Measurements from ENCODE around the gene RCAN2. TPM values are rescaled to one million over a fixed set of nuclear protein-coding genes. Genes with fewer than 3 reads are reported as not detected.
"Not testable (repeated sequence)": the region's sequence is repeated elsewhere in the genome, so short reads cannot be mapped to it uniquely, and the experiment has no call there.

RCAN2 gene
- total RNA-seq, 1 experiment from 2014 or later, result not detected

- Mint-ChIP-seq H3K4me3 (ENCODE audit: unreplicated experiment) (no peak overlapping the region), H3K27me3 (ENCODE audit: insufficient read depth, unreplicated experiment) (peaks cover 3% of the 10 kb centered on the region), H3K4me1 (ENCODE audit: low read depth, unreplicated experiment) (no peaks in the 10 kb centered on the region), H3K27ac (ENCODE audit: unreplicated experiment) (no peak overlapping the region), H3K9me3 (ENCODE audit: unreplicated experiment) (no peaks in the 10 kb centered on the region), H3K36me3 (ENCODE audit: insufficient read depth, unreplicated experiment) (no peaks in the 10 kb centered on the region)
- no peak for DNase-seq
- intact Hi-C loops (cut with micrococcal nuclease; ENCODE audit: unreplicated experiment), result no loop called here
- ChIA-PET CTCF (no interaction called here), POLR2A (no interaction called here)
- TF ChIP-seq, protein P1, sequence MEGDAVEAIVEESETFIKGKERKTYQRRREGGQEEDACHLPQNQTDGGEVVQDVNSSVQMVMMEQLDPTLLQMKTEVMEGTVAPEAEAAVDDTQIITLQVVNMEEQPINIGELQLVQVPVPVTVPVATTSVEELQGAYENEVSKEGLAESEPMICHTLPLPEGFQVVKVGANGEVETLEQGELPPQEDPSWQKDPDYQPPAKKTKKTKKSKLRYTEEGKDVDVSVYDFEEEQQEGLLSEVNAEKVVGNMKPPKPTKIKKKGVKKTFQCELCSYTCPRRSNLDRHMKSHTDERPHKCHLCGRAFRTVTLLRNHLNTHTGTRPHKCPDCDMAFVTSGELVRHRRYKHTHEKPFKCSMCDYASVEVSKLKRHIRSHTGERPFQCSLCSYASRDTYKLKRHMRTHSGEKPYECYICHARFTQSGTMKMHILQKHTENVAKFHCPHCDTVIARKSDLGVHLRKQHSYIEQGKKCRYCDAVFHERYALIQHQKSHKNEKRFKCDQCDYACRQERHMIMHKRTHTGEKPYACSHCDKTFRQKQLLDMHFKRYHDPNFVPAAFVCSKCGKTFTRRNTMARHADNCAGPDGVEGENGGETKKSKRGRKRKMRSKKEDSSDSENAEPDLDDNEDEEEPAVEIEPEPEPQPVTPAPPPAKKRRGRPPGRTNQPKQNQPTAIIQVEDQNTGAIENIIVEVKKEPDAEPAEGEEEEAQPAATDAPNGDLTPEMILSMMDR (IDR thresholded peaks at IDR 0.05; ENCODE audit: insufficient read depth in 1 of 2, low read depth in 1 of 2, low read length in 1 of 2, severe bottlenecking in 1 of 2, unreplicated experiment in 1 of 2), result no peak
- no peaks in the 10 kb centered on the region for H3K27me3 ChIP-seq (replicated peaks; ENCODE audit: control insufficient read depth, insufficient read depth, low read length)
- H3K36me3 ChIP-seq (ENCODE audit: control insufficient read depth, insufficient read depth, low read length), result no peaks in the 10 kb centered on the region
- no peak overlapping the region for H3K4me3 ChIP-seq (ENCODE audit: low read depth, low read length)
- no peaks in the 10 kb centered on the region for H3K4me1 ChIP-seq
- peaks cover 2% of the 10 kb centered on the region; the same call in 1 of the 2 replicates for H3K9me3 ChIP-seq
- no TSS peak for BruUV-seq (replicated peaks)
Measured at GRCh38 chr6:46407776-46408530, 83.3 kb downstream of the RCAN2 start.

DNA sequence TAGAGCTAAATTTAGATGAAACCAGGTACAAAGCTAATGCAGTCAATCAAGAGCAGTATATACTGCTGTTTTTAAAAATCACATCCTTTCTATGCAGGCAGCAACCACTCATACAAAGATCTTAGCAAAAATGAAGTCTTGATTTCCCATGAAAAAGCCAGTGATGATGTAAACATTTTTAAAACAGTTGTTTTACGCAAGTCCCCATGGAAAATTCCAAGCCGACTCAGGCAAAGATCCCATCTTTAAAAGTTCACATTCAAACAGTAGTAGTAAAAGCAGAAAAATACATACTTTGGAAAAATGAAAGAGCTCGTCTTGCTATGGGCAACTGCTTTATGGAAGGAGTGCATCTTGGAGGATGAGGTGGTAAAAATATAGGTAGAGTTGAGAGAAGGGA, 84.0 kb downstream of the RCAN2 start:
- BruUV-seq (replicated peaks), result no TSS peak
- POLR2A ChIA-PET, result no interaction called here

DNA sequence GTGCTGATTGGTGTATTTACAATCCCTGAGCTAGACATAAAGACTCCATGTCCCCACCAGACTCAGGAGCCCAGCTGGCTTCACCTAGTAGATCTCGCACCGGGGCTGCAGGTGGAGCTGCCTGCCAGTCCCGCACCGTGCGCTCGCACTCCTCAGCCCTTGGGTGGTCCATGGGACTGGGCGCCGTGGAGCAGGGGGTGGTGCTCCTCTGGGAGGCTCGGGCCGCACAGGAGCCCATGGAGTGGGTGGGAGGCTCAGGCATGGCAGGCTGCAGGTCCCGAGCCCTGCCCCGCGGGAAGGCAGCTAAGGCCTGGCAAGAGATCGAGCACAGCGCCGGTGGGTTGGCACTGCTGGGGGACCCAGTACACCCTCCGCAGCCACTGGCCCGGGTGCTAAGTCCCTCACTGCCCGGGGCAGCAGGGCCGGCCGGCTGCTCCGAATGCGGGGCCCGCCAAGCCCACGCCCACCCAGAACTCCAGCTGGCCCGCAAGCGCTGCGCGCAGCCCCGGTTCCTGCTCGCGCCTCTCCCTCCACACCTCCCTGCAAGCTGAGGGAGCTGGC, 85.5 kb downstream of the RCAN2 start:
- H3K9me3 Mint-ChIP-seq (ENCODE audit: unreplicated experiment); H3K27me3 ChIP-seq (replicated peaks; ENCODE audit: control insufficient read depth, insufficient read depth, low read length); CTCF ChIA-PET; H3K36me3 Mint-ChIP-seq (ENCODE audit: insufficient read depth, unreplicated experiment); BruUV-seq (replicated peaks); H3K9me3 ChIP-seq; H3K4me3 ChIP-seq (ENCODE audit: low read depth, low read length); H3K27me3 Mint-ChIP-seq (ENCODE audit: insufficient read depth, unreplicated experiment); DNase-seq; H3K36me3 ChIP-seq (ENCODE audit: control insufficient read depth, insufficient read depth, low read length); POLR2A ChIA-PET; H3K27ac Mint-ChIP-seq (ENCODE audit: unreplicated experiment); H3K4me1 Mint-ChIP-seq (ENCODE audit: low read depth, unreplicated experiment); intact Hi-C loops (cut with micrococcal nuclease; ENCODE audit: unreplicated experiment); H3K4me1 ChIP-seq; H3K4me3 Mint-ChIP-seq (ENCODE audit: unreplicated experiment): not testable (repeated sequence)

More for the DNA sequence above, 84.0 kb downstream of the RCAN2 start:
- Histone ChIP-seq H3K27me3 (replicated peaks; ENCODE audit: control insufficient read depth, insufficient read depth, low read length) (no peaks in the 10 kb centered on the region), H3K4me1 (no peaks in the 10 kb centered on the region), H3K36me3 (ENCODE audit: control insufficient read depth, insufficient read depth, low read length) (no peaks in the 10 kb centered on the region), H3K9me3 (peaks cover 2% of the 10 kb centered on the region; the same call in 1 of the 2 replicates), H3K4me3 (ENCODE audit: low read depth, low read length) (no peak overlapping the region)
- no peak for DNase-seq
- Mint-ChIP-seq H3K4me3 (ENCODE audit: unreplicated experiment) (no peak overlapping the region), H3K9me3 (ENCODE audit: unreplicated experiment) (no peaks in the 10 kb centered on the region), H3K4me1 (ENCODE audit: low read depth, unreplicated experiment) (no peaks in the 10 kb centered on the region), H3K27me3 (ENCODE audit: insufficient read depth, unreplicated experiment) (peaks cover 3% of the 10 kb centered on the region), H3K36me3 (ENCODE audit: insufficient read depth, unreplicated experiment) (no peaks in the 10 kb centered on the region), H3K27ac (ENCODE audit: unreplicated experiment) (no peak overlapping the region)
- intact Hi-C loops (cut with micrococcal nuclease; ENCODE audit: unreplicated experiment), result no loop called here
- TF ChIP-seq, protein P1 (IDR thresholded peaks at IDR 0.05; ENCODE audit: insufficient read depth in 1 of 2, low read depth in 1 of 2, low read length in 1 of 2, severe bottlenecking in 1 of 2, unreplicated experiment in 1 of 2), result no peak
- CTCF ChIA-PET, result no interaction called here

Measured in Caco-2 (cell line).